NCI-H128 (cell line): ENCODE measurements around the gene GDE1.
"Not testable (repeated sequence)": the region's sequence is repeated elsewhere in the genome, so short reads cannot be mapped to it uniquely, and the experiment has no call there.

ENCODE experiments used
- DNase-seq: peaks from one replicate; lab custom pipeline; 2025; ENCODE audit not compliant: unreplicated experiment; lab: John Stamatoyannopoulos, UW

GDE1 gene

GRCh38 chr16:19521471-19522396 lies at the start of gene GDE1:
TSS of gene GDE1 (minus strand) at chr16:19522098. CDS start at chr16:19521964, 134 bp downstream.
- DNase-seq, result peak; percentile 62

GRCh38 chr16:19567560-19567959 lies 45.7 kb upstream of the GDE1 start:
- no peak for DNase-seq

- no peak for DNase-seq
Observed at GRCh38 chr16:19566362-19566761, 44.5 kb upstream of the GDE1 start.

GRCh38 chr16:19563377-19563776 lies 41.5 kb upstream of the GDE1 start:
- no peak for DNase-seq

GRCh38 chr16:19560078-19560477 lies 38.2 kb upstream of the GDE1 start:
- no peak for DNase-seq

GRCh38 chr16:19559242-19559910 lies 37.5 kb upstream of the GDE1 start:
- no peak for DNase-seq

- DNase-seq, result no peak
Observed at GRCh38 chr16:19555938-19556771, 34.3 kb upstream of the GDE1 start.

GRCh38 chr16:19555186-19555937 lies 33.5 kb upstream of the GDE1 start, which contains the start of gene VPS35L:
TSS of gene VPS35L (plus strand) at chr16:19555703. CDS start at chr16:19555730, 27 bp downstream.
- peak; percentile 83 for DNase-seq

- DNase-seq, result no peak
Observed at GRCh38 chr16:19549673-19550072, 27.8 kb upstream of the GDE1 start.

- DNase-seq, result no peak
Observed at GRCh38 chr16:19548144-19548543, 26.2 kb upstream of the GDE1 start.

GRCh38 chr16:19543278-19543996 lies 21.5 kb upstream of the GDE1 start:
- DNase-seq, result not testable (repeated sequence)

- peak; percentile 38 for DNase-seq
Observed at GRCh38 chr16:19542138-19542821, 20.4 kb upstream of the GDE1 start.

- DNase-seq, result no peak
Observed at GRCh38 chr16:19540241-19540970, 18.5 kb upstream of the GDE1 start.

- DNase-seq, result no peak
Observed at GRCh38 chr16:19532601-19533000, 10.7 kb upstream of the GDE1 start.

GRCh38 chr16:19528666-19529065 lies 6.8 kb upstream of the GDE1 start:
- DNase-seq, result no peak

- no peak for DNase-seq
Observed at GRCh38 chr16:19527161-19527560, 5.3 kb upstream of the GDE1 start.

GRCh38 chr16:19525385-19525723 lies 3.5 kb upstream of the GDE1 start:
- DNase-seq, result no peak

GRCh38 chr16:19524616-19525384 lies 2.9 kb upstream of the GDE1 start:
- no peak for DNase-seq
